Erythroblast (primary cell): ENCODE data around the gene DPYSL5.

Source experiments
- GATA1 ChIP-seq: IDR thresholded peaks from 2 replicates; pipeline ENCODE4 v1.6.1; 2011; ENCODE audit warnings: low read depth, mild to moderate bottlenecking, control low read depth, low read length, moderate library complexity
- POLR2A ChIP-seq: IDR thresholded peaks from 2 replicates; pipeline ENCODE4 v1.6.1; 2011; ENCODE audit warnings: mild to moderate bottlenecking, low read length

DNA sequence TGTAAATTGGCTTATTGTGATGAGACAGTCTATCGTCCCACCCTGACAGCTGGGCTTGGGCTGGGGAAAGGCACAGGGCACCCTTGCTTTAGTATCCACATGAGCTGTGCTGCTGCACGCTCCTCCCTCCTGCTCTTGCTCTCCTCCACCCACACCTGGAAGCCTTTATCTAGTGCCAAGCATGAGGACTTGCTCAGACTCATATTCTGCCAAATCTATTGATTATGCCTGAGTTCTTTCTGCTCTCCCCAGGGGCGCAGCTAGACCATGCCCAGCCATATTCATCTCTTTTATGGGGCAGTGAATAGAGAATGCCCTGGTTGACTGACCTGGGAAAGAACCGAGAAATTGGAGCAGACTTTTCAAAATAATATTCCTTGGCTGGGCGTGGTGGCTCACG is 29.0 kb upstream of the DPYSL5 start:
- TF ChIP-seq POLR2A (no peak), GATA1 (no peak)
